Skeletal muscle tissue (tissue), 4 donors: Measurements from ENCODE around the gene JAZF1. TPM values are rescaled to one million over a fixed set of nuclear protein-coding genes. Genes with fewer than 3 reads are reported as not detected.

Experiments used
- H3K27ac ChIP-seq: one replicate; pipeline ENCODE4 v1.7.0; 2013; ENCODE audit warnings: mild to moderate bottlenecking, low read depth, low read length, inconsistent platforms
- H3K27me3 ChIP-seq, 3 donors: one replicate each; pipeline ENCODE4 v1.7.0; 2013; ENCODE audit warnings: low read length in 3 of 3; ENCODE audit not compliant: control insufficient read depth in 3 of 3, insufficient read depth in 3 of 3
- H3K36me3 ChIP-seq, 3 donors: one replicate each; pipeline ENCODE4 v1.7.0; 2013; ENCODE audit warnings: low read length in 3 of 3; ENCODE audit not compliant: control insufficient read depth in 3 of 3, insufficient read depth in 3 of 3
- H3K4me1 ChIP-seq, 3 donors: one replicate each; pipeline ENCODE4 v1.7.0; 2013; ENCODE audit warnings: low read length in 3 of 3, mild to moderate bottlenecking in 3 of 3; ENCODE audit not compliant: control insufficient read depth in 3 of 3, insufficient read depth in 3 of 3
- H3K4me3 ChIP-seq, 3 donors: one replicate each; pipeline ENCODE4 v1.7.0; 2013; ENCODE audit warnings: low read length in 3 of 3
- H3K9ac ChIP-seq, 3 donors: one replicate each; pipeline ENCODE4 v1.7.0; 2013; ENCODE audit warnings: low read length in 3 of 3, mild to moderate bottlenecking in 3 of 3, moderate library complexity in 2 of 3, low read depth in 1 of 3
- H3K9me3 ChIP-seq, 3 donors: one replicate each; pipeline ENCODE4 v1.7.0; 2013; ENCODE audit warnings: low read length in 3 of 3; ENCODE audit not compliant: control insufficient read depth in 3 of 3
- total RNA-seq: library from RNA; depleted of rRNA; stranded (reverse); fragments of >200 nt; gene quantifications from one replicate; pipeline ENCODE4 v1.2.3, GENCODE V29; 2014
- donor health status: Osteomylitis.

Gene JAZF1
- total RNA-seq, 1 donor from 2014 or later, result 7.3 TPM

- Histone ChIP-seq H3K27ac (peak overlapping the region; percentile 87), H3K27me3 (no peaks in the 10 kb centered on the region), H3K9ac (peak overlapping the region in 2 of 3 donors; percentile 51 to 70), H3K36me3 (no peaks in the 10 kb centered on the region), H3K4me3 (no peak overlapping the region), H3K9me3 (no peaks in the 10 kb centered on the region), H3K4me1 (peaks cover 33 to 51% (median 36%) of the 10 kb centered on the region in 3 donors)
These were observed 75.4 kb downstream of the JAZF1 start for GRCh38 chr7:28105234-28105633.

- peaks cover 33 to 51% (median 36%) of the 10 kb centered on the region in 3 donors for H3K4me1 ChIP-seq
- H3K27me3 ChIP-seq, result no peaks in the 10 kb centered on the region
- H3K9ac ChIP-seq, result peak overlapping the region in 2 of 3 donors; percentile 28 to 70
- no peak overlapping the region for H3K4me3 ChIP-seq
- H3K36me3 ChIP-seq, result no peaks in the 10 kb centered on the region
- H3K9me3 ChIP-seq, result no peaks in the 10 kb centered on the region
- H3K27ac ChIP-seq, result peak overlapping the region; percentile 87
These were observed 75.8 kb downstream of the JAZF1 start for GRCh38 chr7:28104811-28105210.

GRCh38 chr7:28104041-28104541, 76.5 kb downstream of the JAZF1 start:
- Histone ChIP-seq H3K4me3 (no peak overlapping the region), H3K9me3 (no peaks in the 10 kb centered on the region), H3K4me1 (peaks cover 33 to 51% (median 36%) of the 10 kb centered on the region in 3 donors), H3K36me3 (no peaks in the 10 kb centered on the region), H3K27ac (no peak overlapping the region), H3K27me3 (no peaks in the 10 kb centered on the region), H3K9ac (no peak overlapping the region)

GRCh38 chr7:28102797-28103196, 77.8 kb downstream of the JAZF1 start:
- peaks cover 30 to 48% (median 31%) of the 10 kb centered on the region in 3 donors for H3K4me1 ChIP-seq

GRCh38 chr7:28096713-28097112, 83.9 kb downstream of the JAZF1 start:
- Histone ChIP-seq H3K4me3 (no peak overlapping the region), H3K9me3 (no peaks in the 10 kb centered on the region), H3K9ac (peak overlapping the region in 1 of 3 donors; percentile 14), H3K36me3 (no peaks in the 10 kb centered on the region), H3K27ac (no peak overlapping the region), H3K4me1 (peaks cover 0 to 3% (median 0%) of the 10 kb centered on the region in 3 donors), H3K27me3 (no peaks in the 10 kb centered on the region)

More at GRCh38 chr7:28102797-28103196, 77.8 kb downstream of the JAZF1 start:
- Histone ChIP-seq H3K9me3 (no peaks in the 10 kb centered on the region), H3K4me3 (no peak overlapping the region), H3K9ac (no peak overlapping the region), H3K36me3 (no peaks in the 10 kb centered on the region), H3K27me3 (no peaks in the 10 kb centered on the region), H3K27ac (no peak overlapping the region)

GRCh38 chr7:28095231-28095630, 85.4 kb downstream of the JAZF1 start:
- Histone ChIP-seq H3K4me1 (peaks cover 0 to 3% (median 0%) of the 10 kb centered on the region in 3 donors), H3K36me3 (no peaks in the 10 kb centered on the region), H3K27me3 (no peaks in the 10 kb centered on the region), H3K27ac (no peak overlapping the region), H3K9ac (no peak overlapping the region), H3K9me3 (no peaks in the 10 kb centered on the region), H3K4me3 (no peak overlapping the region)

GRCh38 chr7:28093623-28094232, 86.9 kb downstream of the JAZF1 start:
- Histone ChIP-seq H3K9me3 (no peaks in the 10 kb centered on the region), H3K36me3 (no peaks in the 10 kb centered on the region), H3K27me3 (no peaks in the 10 kb centered on the region), H3K27ac (no peak overlapping the region), H3K4me3 (no peak overlapping the region), H3K4me1 (peaks cover 0 to 3% (median 0%) of the 10 kb centered on the region in 3 donors), H3K9ac (no peak overlapping the region)

GRCh38 chr7:28091190-28091589, 89.4 kb downstream of the JAZF1 start:
- Histone ChIP-seq H3K27ac (no peak overlapping the region), H3K4me1 (no peaks in the 10 kb centered on the region), H3K4me3 (no peak overlapping the region), H3K27me3 (no peaks in the 10 kb centered on the region), H3K9ac (no peak overlapping the region), H3K9me3 (no peaks in the 10 kb centered on the region), H3K36me3 (no peaks in the 10 kb centered on the region)

GRCh38 chr7:28088901-28089714, 91.5 kb downstream of the JAZF1 start:
- Histone ChIP-seq H3K4me3 (no peak overlapping the region), H3K9me3 (no peaks in the 10 kb centered on the region), H3K9ac (no peak overlapping the region), H3K4me1 (peaks cover 0 to 5% (median under 1%) of the 10 kb centered on the region in 3 donors), H3K27me3 (no peaks in the 10 kb centered on the region), H3K27ac (no peak overlapping the region), H3K36me3 (no peaks in the 10 kb centered on the region)

GRCh38 chr7:28088032-28088431, 92.6 kb downstream of the JAZF1 start:
- Histone ChIP-seq H3K36me3 (no peaks in the 10 kb centered on the region), H3K4me3 (no peak overlapping the region), H3K9me3 (no peaks in the 10 kb centered on the region), H3K27me3 (no peaks in the 10 kb centered on the region), H3K9ac (no peak overlapping the region), H3K27ac (no peak overlapping the region), H3K4me1 (peaks cover 3 to 11% (median 8%) of the 10 kb centered on the region in 3 donors)
